ENCODE results near the gene TSEN34. TPM values are rescaled to one million over a fixed set of nuclear protein-coding genes. Genes with fewer than 3 reads are reported as not detected.

Gene TSEN34
- polyA plus RNA-seq, 1 of the 3 experiments (the other 2 are of a cell fraction), result 82.1 TPM

GRCh38 chr19:54165222-54165621 lies 25.9 kb upstream of the TSEN34 start:
- Histone ChIP-seq H3K4me3 (ENCODE audit: low read depth in 2 of 2, low read length in 1 of 2) (no peak overlapping the region), H4K20me1 (ENCODE audit: insufficient read depth) (no peaks in the 10 kb centered on the region), H3K9me3 (no peaks in the 10 kb centered on the region), H3K36me3 (replicated peaks in 1 of 2; ENCODE audit: control insufficient read depth in 1 of 2, insufficient read depth in 2 of 2, low read length in 1 of 2) (no peaks in the 10 kb centered on the region), H3K79me2 (ENCODE audit: insufficient read depth) (peaks cover 9% of the 10 kb centered on the region; the same call in 1 of the 2 replicates), H2AFZ (ENCODE audit: low read depth) (no peak overlapping the region), H3K9ac (no peak overlapping the region), H3K4me1 (ENCODE audit: control insufficient read depth in 1 of 2, insufficient read depth in 2 of 2, low read depth in 1 of 2, low read length in 1 of 2) (peaks cover 0 to 11% of the 10 kb centered on the region in 2 experiments; a peak in 1 of 4 replicates), H3K4me2 (no peak overlapping the region), H3F3A (replicated peaks; ENCODE audit: insufficient read depth) (no peaks in the 10 kb centered on the region), H3K27ac (ENCODE audit: low read depth in 2 of 2, low read length in 1 of 2) (no peak overlapping the region), H3K9me2 (no peaks in the 10 kb centered on the region), H3K27me3 (ENCODE audit: insufficient read depth) (no peaks in the 10 kb centered on the region)
- WGBS (ENCODE audit: low lambda C conversion rate), result 85% methylated on average over 25 of the region's 25 CpGs
- ChIA-PET POLR2A (no interaction called here), CTCF (interaction anchor here (1.6 kb wide), 1 partner anchor 67 kb away, joined by 5 read pairs; no protein-coding TSS in a partner anchor)
- DNase-seq, result no peak
- TF ChIP-seq USF2 (IDR thresholded peaks at IDR 0.05; ENCODE audit: borderline replicate concordance, low read depth, low read length) (no peak), TAF1 (IDR thresholded peaks at IDR 0.05; ENCODE audit: borderline replicate concordance, low read depth, low read length) (no peak), SMC3 (IDR thresholded peaks at IDR 0.05; ENCODE audit: low read depth, low read length) (no peak), REST (IDR thresholded peaks at IDR 0.05; ENCODE audit: low read depth, low read length) (no peak), MAX (IDR thresholded peaks at IDR 0.05; ENCODE audit: low read depth) (no peak), NFIC (IDR thresholded peaks at IDR 0.05; ENCODE audit: borderline replicate concordance) (no peak), GABPA (IDR thresholded peaks at IDR 0.05; ENCODE audit: low read depth) (no peak), RCOR1 (IDR thresholded peaks at IDR 0.05; ENCODE audit: low read length) (no peak), RXRA (IDR thresholded peaks at IDR 0.05; ENCODE audit: borderline replicate concordance, low read depth) (no peak), JUND (IDR thresholded peaks at IDR 0.05) (no peak), EZH2phosphoT487 (IDR thresholded peaks at IDR 0.05; ENCODE audit: borderline replicate concordance, low read depth) (no peak), ZBTB33 (IDR thresholded peaks at IDR 0.05; ENCODE audit: borderline replicate concordance, low read depth) (no peak), FOXJ3 (CRISPR knock-in tag; IDR thresholded peaks at IDR 0.05) (no peak), MEF2A (IDR thresholded peaks at IDR 0.05; ENCODE audit: borderline replicate concordance, low read depth) (no peak), YY1 (IDR thresholded peaks at IDR 0.05; ENCODE audit: low read depth) (no peak), MXI1 (IDR thresholded peaks at IDR 0.05; ENCODE audit: low read depth, low read length) (no peak), CHD2 (IDR thresholded peaks at IDR 0.05; ENCODE audit: low read length, partially characterized antibody) (no peak), GATA2 (CRISPR knock-in tag; IDR thresholded peaks at IDR 0.05) (no peak), FOXM1 (IDR thresholded peaks at IDR 0.05; ENCODE audit: low read depth) (no peak)
